NCI-H1417 treated with DMSO at 0.1 percent for 48 hours (cell line): ENCODE measurements around the gene DTD2.

Experiments
- DNase-seq: peaks from one replicate; lab custom pipeline; 2025; lab: John Stamatoyannopoulos, UW

The DTD2 gene

DNA sequence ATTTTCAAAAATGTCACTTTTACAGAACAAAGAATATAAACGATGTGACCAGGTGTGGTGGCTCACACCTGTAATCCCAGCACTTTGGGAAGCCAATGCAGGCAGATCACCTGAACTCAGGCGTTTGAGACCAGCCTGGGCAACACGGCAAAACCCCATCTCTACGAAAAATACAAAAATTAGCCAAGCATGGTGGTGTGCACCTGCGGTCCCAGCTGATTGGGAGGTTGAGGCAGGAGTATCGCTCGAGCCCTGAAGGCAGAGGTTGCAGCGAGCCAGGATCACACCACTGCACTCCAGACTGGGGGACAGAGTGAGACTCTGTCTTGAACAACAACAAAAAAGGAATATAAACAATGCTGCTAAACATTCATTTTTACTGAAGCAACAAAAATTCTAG is 52.2 kb downstream of the DTD2 start:
- no peak for DNase-seq

- DNase-seq, result no peak
Observed at GRCh38 chr14:31403707-31404106, 53.6 kb downstream of the DTD2 start.

GRCh38 chr14:31402764-31403439 is 54.4 kb downstream of the DTD2 start:
- DNase-seq, result no peak

GRCh38 chr14:31401369-31401932 is 55.9 kb downstream of the DTD2 start:
- no peak for DNase-seq

DNA sequence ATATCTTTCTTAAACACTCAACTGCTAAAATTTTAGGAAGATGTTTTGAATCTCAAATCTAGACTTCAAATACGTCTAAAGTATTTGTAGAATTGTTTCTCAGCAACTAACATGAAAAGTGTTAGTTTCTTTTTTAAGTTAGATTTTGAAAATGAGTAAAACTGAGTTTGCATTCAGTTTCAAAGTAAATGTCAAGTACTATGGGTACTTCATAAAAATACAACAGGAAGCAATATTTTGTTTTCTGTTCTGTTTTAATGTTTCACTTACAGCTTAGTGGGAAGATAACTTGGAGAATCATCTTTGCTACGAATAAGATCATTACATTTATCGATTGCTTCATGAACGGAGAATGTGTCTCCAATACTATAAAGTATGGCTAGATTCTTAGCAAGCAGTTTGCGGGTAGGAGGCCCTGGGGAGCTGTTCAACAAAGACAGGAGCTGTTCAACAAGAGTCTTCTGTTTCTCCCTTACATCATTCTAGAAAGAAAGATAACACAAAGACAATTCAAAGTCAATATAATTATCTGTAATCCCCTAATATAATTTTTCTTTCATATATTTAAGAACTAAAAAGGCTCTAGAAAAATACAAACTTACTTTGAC is 57.2 kb downstream of the DTD2 start:
- DNase-seq, result no peak
